ENCODE data around the gene MPST.

The MPST gene

GRCh38 chr22:37016134-37016910 is 3.2 kb upstream of the MPST start:
- H3K36me3 ChIP-seq (ENCODE audit: control insufficient read depth in 2 of 2, insufficient read depth in 1 of 2, low read length in 2 of 2): peaks cover 0 to 22% of the 10 kb centered on the region in 2 experiments; a peak in 1 of 3 replicates
- no peak overlapping the region for H3K27ac ChIP-seq (ENCODE audit: extremely low read depth, low read depth, low read length)
- H3K4me1 ChIP-seq (ENCODE audit: control insufficient read depth, insufficient read depth, low read length): no peaks in the 10 kb centered on the region
- no peak overlapping the region for H3K4me3 ChIP-seq (ENCODE audit: low read depth, low read length)
- peak; percentile 43 for TF ChIP-seq ZNF623 (tag by site-specific recombination; IDR thresholded peaks at IDR 0.05)
- TF ChIP-seq ZBTB26 (tag by site-specific recombination; optimal IDR thresholded peaks at IDR 0.05): peak; percentile 13
- TF ChIP-seq KLF1 (tag by site-specific recombination; IDR thresholded peaks at IDR 0.05): peak; percentile 40; the same call in 1 of the 2 replicates
- TF ChIP-seq PRDM6 (tag by site-specific recombination; IDR thresholded peaks at IDR 0.05): no peak
- POLR2A ChIA-PET: interaction anchor here (0.6 to 2.1 kb wide), 4 partner anchors 18 to 274 kb away, joined by 3 to 6 read pairs (median 4); partner anchors contain the start of gene IFT27
- H3K9me3 ChIP-seq (ENCODE audit: control insufficient read depth, insufficient read depth, low read depth, low read length): no peaks in the 10 kb centered on the region
- CTCF ChIA-PET: interaction anchor here (0.5 to 1.2 kb wide), 6 partner anchors 8 to 642 kb away, joined by 3 to 5 read pairs (median 3); a partner anchor contains a TSS

- ChIA-PET POLR2A (interaction anchor here (3.0 kb wide), 1 partner anchor 10 kb away, joined by 9 read pairs; no protein-coding TSS in a partner anchor), CTCF (interaction anchor here (0.6 to 2.3 kb wide), 3 partner anchors 27 to 443 kb away, joined by 3 to 13 read pairs (median 3); no protein-coding TSS in a partner anchor)
- Histone ChIP-seq H3K27ac (ENCODE audit: extremely low read depth, low read depth, low read length) (no peak overlapping the region), H3K4me1 (ENCODE audit: control insufficient read depth, insufficient read depth, low read length) (no peaks in the 10 kb centered on the region), H3K4me3 (ENCODE audit: low read depth, low read length) (no peak overlapping the region), H3K36me3 (ENCODE audit: control insufficient read depth in 2 of 2, insufficient read depth in 1 of 2, low read length in 2 of 2) (peaks cover 0 to 22% of the 10 kb centered on the region in 2 experiments; a peak in 1 of 3 replicates), H3K9me3 (ENCODE audit: control insufficient read depth, insufficient read depth, low read depth, low read length) (no peaks in the 10 kb centered on the region)
- TF ChIP-seq MZF1 (tag by site-specific recombination; IDR thresholded peaks at IDR 0.05; ENCODE audit: borderline replicate concordance): no peak
- no peak for TF ChIP-seq WT1 (tag by site-specific recombination; IDR thresholded peaks at IDR 0.05)
- TF ChIP-seq ZBTB26 (tag by site-specific recombination; optimal IDR thresholded peaks at IDR 0.05): no peak
- no peak for TF ChIP-seq ZNF768 (tag by site-specific recombination; IDR thresholded peaks at IDR 0.05)
- TF ChIP-seq KLF1 (tag by site-specific recombination; IDR thresholded peaks at IDR 0.05): no peak
These were observed 2.2 kb upstream of the MPST start for GRCh38 chr22:37017356-37017755.

GRCh38 chr22:37018086-37018814 is 1.3 kb upstream of the MPST start:
- TF ChIP-seq ELK4 (IDR thresholded peaks at IDR 0.05; ENCODE audit: borderline replicate concordance, low read depth, low read length) (no peak), ZNF16 (tag by site-specific recombination; IDR thresholded peaks at IDR 0.05; ENCODE audit: low read depth) (no peak)
- ChIA-PET POLR2A (interaction anchor here (0.6 to 3.0 kb wide), 15 partner anchors 8 to 242 kb away, joined by 3 to 13 read pairs (median 4); partner anchors contain the start of genes IFT27 and KCTD17), CTCF (interaction anchor here (0.5 to 4.3 kb wide), 9 partner anchors 12 to 443 kb away, joined by 3 to 39 read pairs (median 3); no protein-coding TSS in a partner anchor)
- H3K4me1 ChIP-seq (ENCODE audit: control insufficient read depth, insufficient read depth, low read length): no peaks in the 10 kb centered on the region
- H3K27ac ChIP-seq (ENCODE audit: extremely low read depth, low read depth, low read length): no peak overlapping the region; the same call in 1 of the 2 replicates
- H3K9me3 ChIP-seq (ENCODE audit: control insufficient read depth, insufficient read depth, low read depth, low read length): no peaks in the 10 kb centered on the region
- peak overlapping the region; percentile 82 for H3K4me3 ChIP-seq (ENCODE audit: low read depth, low read length)
- peaks cover 0 to 25% of the 10 kb centered on the region in 2 experiments; a peak in 1 of 3 replicates for H3K36me3 ChIP-seq (ENCODE audit: control insufficient read depth in 2 of 2, insufficient read depth in 1 of 2, low read length in 2 of 2)
